Measurements from ENCODE around the gene NCMAP.

The NCMAP gene

DNA sequence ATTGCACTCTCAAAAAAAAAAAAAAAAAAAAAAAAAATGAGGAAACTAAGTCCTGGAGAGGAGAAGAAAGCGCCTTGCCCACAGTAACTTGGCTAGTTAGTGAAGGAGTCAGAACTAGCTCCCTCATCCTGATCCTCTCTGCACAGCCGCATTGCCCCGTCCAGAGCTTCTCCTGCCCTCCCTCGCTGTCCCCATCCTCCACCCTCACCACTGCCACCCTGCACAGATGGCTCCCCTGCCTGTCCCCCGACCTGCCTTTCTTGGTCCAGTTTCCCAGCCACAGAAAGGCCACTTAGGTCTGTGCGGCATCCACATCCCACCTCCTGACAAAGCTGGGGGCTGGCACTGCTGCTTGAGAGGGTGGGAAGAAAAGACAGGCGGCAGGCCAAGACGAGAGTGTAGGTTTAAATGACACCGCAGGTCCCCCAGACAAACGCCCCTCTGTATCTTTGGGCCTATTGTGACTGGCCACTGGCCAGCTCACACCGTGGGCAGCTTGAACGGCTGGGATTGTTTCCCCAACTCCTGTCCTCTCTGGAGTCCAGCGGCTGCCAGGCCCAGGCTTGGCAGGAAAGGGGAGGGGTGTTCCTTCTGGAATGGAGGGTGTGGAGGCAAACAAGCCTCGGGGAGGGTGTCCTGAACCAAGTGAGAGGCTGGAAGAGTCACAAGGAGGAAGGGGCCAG lies 20.2 kb downstream of the NCMAP start:
- no peak for DNase-seq

DNA sequence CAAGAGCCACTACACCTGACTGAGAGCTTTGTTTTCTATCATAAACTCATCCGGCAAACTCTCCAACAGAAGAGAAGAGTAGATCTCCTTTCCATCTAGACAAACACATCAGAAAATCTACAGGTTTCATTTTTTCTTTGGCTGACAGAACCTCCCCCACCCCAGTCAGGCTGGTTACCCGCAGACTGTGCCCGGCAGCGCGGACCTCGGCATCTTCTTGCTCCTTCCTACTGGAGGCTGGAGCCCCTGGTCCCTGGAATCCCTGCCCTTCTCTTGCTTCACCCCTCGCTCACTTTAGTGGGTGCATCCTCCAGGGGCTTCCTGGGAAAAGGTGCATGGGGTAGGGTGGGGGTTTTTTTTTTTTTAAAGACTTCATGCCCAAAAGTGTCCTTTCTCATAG lies 23.0 kb downstream of the NCMAP start:
- DNase-seq: no peak

DNA sequence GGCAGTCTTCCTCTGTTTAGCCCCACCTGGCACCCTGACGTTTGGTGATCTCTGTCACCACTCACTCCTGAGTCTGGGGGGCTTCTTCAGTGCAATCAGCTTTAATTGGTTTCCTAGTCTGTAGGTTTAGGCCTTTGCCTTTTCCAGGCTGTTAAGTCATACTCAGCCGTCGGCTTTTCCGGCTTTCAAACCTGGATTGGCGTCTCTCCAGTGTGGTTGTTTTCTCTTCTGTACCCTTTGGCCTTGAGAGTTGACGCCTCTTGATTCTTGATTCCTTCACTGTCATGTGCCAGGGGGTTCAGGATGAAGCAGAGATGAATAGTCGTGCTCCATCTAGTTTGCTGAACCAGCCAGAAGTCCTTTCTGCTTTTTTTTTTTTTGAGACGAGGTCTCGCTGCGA lies 24.9 kb downstream of the NCMAP start:
- DNase-seq: no peak

DNA sequence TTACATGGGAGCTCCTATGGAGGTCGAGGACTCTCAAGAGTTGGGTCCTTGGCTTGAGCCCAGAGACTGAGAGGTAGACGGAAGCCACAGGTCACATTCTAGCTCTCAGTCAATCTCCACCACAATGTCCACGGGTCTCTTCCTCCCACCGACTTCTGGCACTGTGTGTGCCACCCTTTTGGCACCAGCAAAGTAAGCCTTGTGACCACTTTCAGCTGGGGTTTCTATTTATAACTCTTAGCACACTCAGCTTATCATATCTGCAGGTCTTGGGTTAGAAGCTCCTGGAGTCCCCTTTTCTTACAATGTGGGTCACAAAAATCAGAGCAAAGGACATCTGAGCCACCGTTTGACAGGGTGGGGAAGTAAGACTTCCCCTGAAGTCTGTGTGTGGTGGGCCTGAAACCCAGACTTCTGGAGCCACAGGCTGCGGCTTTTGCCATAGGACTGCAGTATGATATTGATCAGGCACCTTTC lies 28.3 kb downstream of the NCMAP start:
- DNase-seq: no peak

DNA sequence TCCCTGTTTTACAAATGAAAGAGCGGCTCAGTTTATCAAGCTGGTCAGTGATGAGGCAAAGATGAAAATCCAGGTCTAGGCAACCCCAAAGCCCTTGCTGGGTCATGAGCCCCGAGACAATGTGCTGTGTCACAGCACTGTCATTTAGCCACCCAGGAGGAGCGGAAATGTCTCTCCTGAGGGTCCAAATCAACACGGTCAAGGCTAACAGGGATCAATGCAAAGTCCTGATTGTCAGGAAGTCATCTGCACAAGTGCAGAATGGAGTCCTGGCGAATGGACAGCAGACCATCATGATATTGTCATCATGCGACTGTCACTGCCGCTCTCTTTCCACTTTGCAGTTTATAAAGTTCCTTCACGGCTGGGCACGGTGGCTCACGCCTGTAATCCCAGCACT lies 30.2 kb downstream of the NCMAP start:
- DNase-seq: no peak

GRCh38 chr1:24586970-24587820 lies 31.3 kb downstream of the NCMAP start:
- DNase-seq: peak; percentile 62

GRCh38 chr1:24588573-24588972 lies 32.7 kb downstream of the NCMAP start:
- no peak for DNase-seq

DNA sequence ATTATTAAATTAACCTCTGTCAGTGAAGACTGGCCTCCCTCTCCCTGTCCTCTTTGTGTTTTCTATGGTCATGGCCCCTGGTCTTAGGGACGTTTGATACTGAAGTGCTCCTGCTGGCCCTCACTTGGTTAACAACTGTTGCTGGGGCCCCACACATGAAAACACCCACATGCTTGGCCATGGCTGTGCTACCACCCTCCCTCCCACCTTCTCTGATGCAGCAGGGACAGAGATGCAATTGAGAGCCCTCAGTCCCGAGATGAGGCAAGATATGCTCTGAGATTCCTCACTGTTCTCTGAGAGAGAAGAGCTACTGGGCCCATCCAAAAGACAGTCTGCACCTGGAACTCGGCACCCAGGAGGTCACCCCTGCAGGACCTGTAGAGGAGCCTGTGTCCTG lies 33.3 kb downstream of the NCMAP start:
- no peak for DNase-seq

DNA sequence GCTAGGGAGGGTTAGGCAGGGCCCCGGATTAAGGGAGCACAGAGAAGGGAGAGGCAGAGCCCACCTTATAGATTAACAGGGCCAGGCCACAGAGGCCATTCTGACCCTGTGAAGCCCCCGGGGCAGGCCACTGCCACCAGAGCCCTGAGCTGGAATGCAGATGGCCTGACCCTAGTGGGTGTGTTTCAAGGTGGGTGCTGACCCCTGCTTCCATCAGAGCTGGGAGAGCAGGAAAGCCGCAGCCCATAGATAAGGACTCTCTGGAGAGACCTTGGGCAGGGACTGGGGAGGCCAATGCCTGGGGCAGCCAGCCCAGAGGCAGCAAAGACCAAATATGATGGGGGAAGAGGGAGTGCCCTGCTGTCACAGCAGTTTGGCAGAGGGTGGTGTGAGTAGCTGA lies 35.9 kb downstream of the NCMAP start:
- DNase-seq: no peak

- DNase-seq: no peak
Observed at GRCh38 chr1:24594328-24594598, 38.4 kb downstream of the NCMAP start.

DNA sequence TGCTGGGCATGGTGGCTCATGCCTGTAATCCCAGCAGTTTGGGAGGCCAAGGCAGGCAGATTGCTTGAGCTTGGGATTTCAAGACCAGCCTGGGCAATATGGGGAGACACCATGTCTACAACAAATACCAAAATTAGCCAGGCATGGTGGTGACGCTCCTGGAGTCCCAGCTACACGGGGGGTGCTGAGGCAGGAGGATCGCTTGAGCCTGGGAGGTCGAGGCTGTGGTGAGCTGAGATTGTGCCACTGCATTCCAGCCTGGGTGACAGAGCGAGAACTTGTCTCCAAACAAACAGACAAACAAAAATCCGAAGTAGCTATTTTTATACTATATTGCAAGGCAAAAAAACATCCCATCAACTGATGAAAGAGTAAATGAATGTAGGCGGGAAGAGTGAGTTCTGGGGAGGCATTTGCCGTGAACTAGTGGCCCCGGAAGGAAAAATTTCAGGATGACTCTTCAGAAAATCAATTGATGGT lies 40.6 kb downstream of the NCMAP start:
- no peak for DNase-seq

DNA sequence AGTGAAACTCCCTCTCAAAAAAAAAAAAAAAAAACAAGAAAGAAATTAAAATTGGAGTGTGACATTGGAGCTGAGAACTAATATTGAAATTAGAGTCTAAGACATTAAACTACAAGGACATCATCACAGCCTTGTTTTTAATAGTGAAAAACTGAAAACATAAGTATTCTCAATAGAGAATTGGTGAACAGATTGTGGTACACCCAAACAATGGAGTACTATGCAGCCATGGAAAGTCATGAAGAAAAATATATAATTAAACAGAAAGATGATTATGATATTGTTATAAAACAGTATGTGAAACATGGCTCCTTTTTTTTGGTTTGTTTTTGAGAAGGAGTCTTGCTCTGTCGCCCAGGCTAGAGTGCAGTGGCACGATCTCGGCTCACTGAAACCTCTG lies 43.4 kb downstream of the NCMAP start:
- no peak for DNase-seq

GRCh38 chr1:24600551-24600950 lies 44.7 kb downstream of the NCMAP start:
- no peak for DNase-seq

DNA sequence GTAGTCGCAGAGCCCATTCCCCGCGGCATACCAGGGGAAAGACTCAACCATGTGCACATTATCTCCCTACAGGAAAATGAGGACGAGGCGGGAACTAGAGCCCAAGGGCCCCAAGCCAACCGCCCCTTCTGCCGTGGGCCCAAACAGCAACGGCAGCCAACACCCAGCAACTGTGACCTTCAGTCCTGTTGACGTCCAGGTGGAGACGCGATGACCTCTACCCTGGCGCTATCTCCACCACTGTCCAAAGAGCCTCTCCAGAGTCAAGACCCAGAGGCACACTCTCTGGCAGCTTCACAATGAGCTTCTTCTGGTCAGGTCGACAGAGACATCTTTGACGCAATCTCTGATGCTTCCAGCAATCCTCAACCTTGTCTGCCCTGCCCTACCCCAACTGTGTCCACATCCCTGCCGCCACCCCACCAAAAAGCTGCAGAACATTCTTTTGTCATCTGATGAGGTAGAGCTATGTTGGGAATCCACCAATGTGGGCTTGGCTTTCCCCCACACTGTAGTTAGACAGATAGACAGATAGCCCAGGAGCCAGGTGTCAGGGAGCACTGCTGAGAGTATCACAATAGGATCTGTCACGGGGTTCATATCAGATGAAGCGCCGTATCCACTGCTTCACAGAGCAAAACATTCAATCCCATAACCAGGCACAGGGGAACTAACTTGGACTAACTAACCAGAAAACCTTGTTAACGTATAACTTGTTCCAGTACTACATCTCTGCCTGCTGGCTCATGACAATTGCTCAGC lies 49.8 kb downstream of the NCMAP start:
- DNase-seq: no peak

- DNase-seq: no peak
Observed at GRCh38 chr1:24606296-24606605, 50.4 kb downstream of the NCMAP start.

DNA sequence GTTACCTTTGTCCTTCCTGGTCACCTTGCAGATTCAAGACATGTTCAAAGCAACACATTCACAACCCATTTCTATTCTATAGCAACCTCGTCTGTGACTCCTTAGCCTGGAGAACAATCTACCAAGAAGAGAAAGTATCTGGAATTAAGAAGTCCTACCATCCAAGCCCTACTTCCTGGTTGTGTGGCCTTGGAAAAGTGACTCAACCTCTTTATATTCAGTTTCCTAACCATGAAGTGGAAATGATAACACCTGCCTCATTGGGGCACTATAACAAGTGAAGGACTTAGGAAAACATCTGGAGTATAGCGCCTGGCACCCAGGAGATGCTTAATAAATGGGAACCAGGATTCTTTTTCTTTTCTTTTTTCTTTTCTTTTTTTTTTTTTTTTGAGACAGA lies 50.7 kb downstream of the NCMAP start:
- no peak for DNase-seq

- peak; percentile 3 for DNase-seq
Observed at GRCh38 chr1:24609949-24610517, 54.1 kb downstream of the NCMAP start.

DNA sequence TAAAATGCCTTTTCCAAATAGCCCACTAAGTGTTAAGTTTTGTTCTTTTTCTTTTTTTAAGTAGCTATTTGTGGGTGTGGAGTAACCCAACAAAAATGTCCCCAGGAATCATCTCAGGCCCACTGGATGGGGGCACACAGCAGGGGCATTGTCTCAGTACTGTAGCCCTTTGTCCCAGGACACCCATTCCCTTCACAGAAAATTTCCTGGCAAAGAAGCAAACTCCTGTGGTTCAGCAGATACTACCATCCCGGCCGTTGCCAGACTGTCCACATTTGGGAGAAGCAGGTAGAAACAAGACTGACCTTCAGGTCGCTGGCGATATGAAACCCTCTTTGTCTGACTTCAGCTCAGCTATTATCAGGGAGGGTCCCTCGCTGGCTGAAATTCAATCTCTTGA lies 63.5 kb downstream of the NCMAP start:
- DNase-seq: no peak

- DNase-seq: no peak
Observed at GRCh38 chr1:24620678-24621077, 64.8 kb downstream of the NCMAP start.

GRCh38 chr1:24621121-24621520 lies 65.2 kb downstream of the NCMAP start:
- no peak for DNase-seq

- no peak for DNase-seq
Observed at GRCh38 chr1:24622218-24622617, 66.3 kb downstream of the NCMAP start.

DNA sequence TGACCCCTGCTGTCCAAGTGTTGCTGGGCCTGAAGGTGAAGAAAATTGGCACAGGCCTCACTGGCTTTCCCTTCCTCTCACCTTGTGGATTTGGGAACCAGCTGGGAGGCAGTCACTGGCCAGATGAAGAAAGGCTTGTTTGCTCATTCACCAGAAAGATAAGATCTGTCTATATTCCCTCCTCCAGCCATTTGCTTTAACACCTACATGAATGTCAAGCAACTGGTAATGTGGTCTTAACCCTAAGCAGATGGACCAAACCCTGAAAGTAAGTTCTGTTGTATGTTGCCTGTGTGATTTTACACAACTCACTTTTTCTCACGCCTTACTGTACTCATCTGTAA lies 76.9 kb downstream of the NCMAP start:
- no peak for DNase-seq

GRCh38 chr1:24635195-24635843 lies 79.4 kb downstream of the NCMAP start:
- DNase-seq: no peak

Measured in activated CD8-positive, alpha-beta memory T cell treated with anti-CD3 and anti-CD28 coated beads for 24 hours (primary cell).